ENCODE measurements around the gene ONECUT3. TPM values are rescaled to one million over a fixed set of nuclear protein-coding genes. Genes with fewer than 3 reads are reported as not detected.

ONECUT3 gene
- total RNA-seq, 2 donors from 2014 or later, result 0.26 TPM; not detected in 1

GRCh38 chr19:1747285-1748114 lies 5.8 kb upstream of the ONECUT3 start:
- Histone ChIP-seq H3K4me3 (no peak overlapping the region), H3K27me3 (peaks cover 0 to 70% of the 10 kb centered on the region in 2 donors), H3K36me3 (replicated peaks in 1 of 2; ENCODE audit: insufficient read depth in 1 of 2, low read depth in 2 of 2) (no peaks in the 10 kb centered on the region), H3K27ac (no peak overlapping the region), H3K4me1 (peaks cover 41% of the 10 kb centered on the region), H3K9me3 (no peaks in the 10 kb centered on the region)
- 1 to 5% methylated on average over 8 to 20 of the region's 22 CpGs for WGBS, 2 donors
- intact Hi-C loops (cut with DNase I), result no loop called here
- ATAC-seq, result peak; percentile 39
- peak; percentile 25 to 78 (median 34) for DNase-seq
- TF ChIP-seq POLR2A (IDR thresholded peaks at IDR 0.05) (no peak), CTCF (IDR thresholded peaks at IDR 0.05) (no peak)

GRCh38 chr19:1748115-1748872 lies 5.0 kb upstream of the ONECUT3 start:
- Histone ChIP-seq H3K27ac (no peak overlapping the region), H3K4me3 (no peak overlapping the region), H3K27me3 (peaks cover 0 to 71% of the 10 kb centered on the region in 2 donors), H3K4me1 (peaks cover 41% of the 10 kb centered on the region), H3K36me3 (replicated peaks in 1 of 2; ENCODE audit: insufficient read depth in 1 of 2, low read depth in 2 of 2) (no peaks in the 10 kb centered on the region), H3K9me3 (no peaks in the 10 kb centered on the region)
- DNase-seq (no peak), ATAC-seq (no peak)
- intact Hi-C loops (cut with DNase I), result no loop called here
- TF ChIP-seq POLR2A (IDR thresholded peaks at IDR 0.05) (no peak), CTCF (IDR thresholded peaks at IDR 0.05) (no peak)
- WGBS, 2 donors, result 3 to 6% methylated on average over 11 to 61 of the region's 61 CpGs

GRCh38 chr19:1748873-1749341 lies 4.4 kb upstream of the ONECUT3 start:
- Histone ChIP-seq H3K4me1 (peaks cover 41% of the 10 kb centered on the region), H3K4me3 (no peak overlapping the region), H3K36me3 (replicated peaks in 1 of 2; ENCODE audit: insufficient read depth in 1 of 2, low read depth in 2 of 2) (no peaks in the 10 kb centered on the region), H3K27me3 (peaks cover 0 to 70% of the 10 kb centered on the region in 2 donors), H3K27ac (no peak overlapping the region), H3K9me3 (no peaks in the 10 kb centered on the region)
- intact Hi-C loops (cut with DNase I), result no loop called here
- DNase-seq, result no peak
- TF ChIP-seq POLR2A (IDR thresholded peaks at IDR 0.05) (no peak), CTCF (IDR thresholded peaks at IDR 0.05) (no peak)
- 1 to 3% methylated on average over 8 to 43 of the region's 45 CpGs for WGBS, 2 donors
- no peak for ATAC-seq

GRCh38 chr19:1749373-1750342 lies 3.6 kb upstream of the ONECUT3 start:
- DNase-seq (no peak), ATAC-seq (no peak)
- TF ChIP-seq POLR2A (IDR thresholded peaks at IDR 0.05) (no peak), CTCF (IDR thresholded peaks at IDR 0.05) (no peak)
- peaks cover 43% of the 10 kb centered on the region for H3K4me1 ChIP-seq
- no peaks in the 10 kb centered on the region for H3K36me3 ChIP-seq (replicated peaks in 1 of 2; ENCODE audit: insufficient read depth in 1 of 2, low read depth in 2 of 2)
- intact Hi-C loops (cut with DNase I), result no loop called here
- WGBS, 2 donors, result 2 to 5% methylated on average over 19 to 95 of the region's 99 CpGs
- H3K27me3 ChIP-seq, result peaks cover 0 to 69% of the 10 kb centered on the region in 2 donors
- H3K9me3 ChIP-seq, result no peaks in the 10 kb centered on the region
- no peak overlapping the region for H3K4me3 ChIP-seq
- no peak overlapping the region for H3K27ac ChIP-seq
